Adrenal gland (tissue), 5 donors: ENCODE data around the gene UBE2H.

Experiments used
- POLR2A ChIP-seq, 2 donors: fragments of 450-650 bp; IDR thresholded peaks; one replicate each; pipeline ENCODE4 v1.6.1; 2017; ENCODE audit warnings: antibody characterized with exemption in 2 of 2, mild to moderate bottlenecking in 2 of 2, moderate library complexity in 1 of 2
- TF ChIP-seq, protein P1 (sequence below), 6 experiments: fragments of 450-650 bp in 4 of 6; fragments of 200-600 bp in 2 of 6; sonication (generic) in 1 of 6; IDR thresholded peaks; 1 replicate in 5 of 6; 2 replicates in 1 of 6; pipeline versions ENCODE4 v1.5.1 to v1.8.0; 2016 to 2021; ENCODE audit warnings: antibody characterized with exemption in 6 of 6, mild to moderate bottlenecking in 2 of 6, moderate library complexity in 1 of 6
- donor health status: DM: no; HTN: no; CAD: no.

DNA sequence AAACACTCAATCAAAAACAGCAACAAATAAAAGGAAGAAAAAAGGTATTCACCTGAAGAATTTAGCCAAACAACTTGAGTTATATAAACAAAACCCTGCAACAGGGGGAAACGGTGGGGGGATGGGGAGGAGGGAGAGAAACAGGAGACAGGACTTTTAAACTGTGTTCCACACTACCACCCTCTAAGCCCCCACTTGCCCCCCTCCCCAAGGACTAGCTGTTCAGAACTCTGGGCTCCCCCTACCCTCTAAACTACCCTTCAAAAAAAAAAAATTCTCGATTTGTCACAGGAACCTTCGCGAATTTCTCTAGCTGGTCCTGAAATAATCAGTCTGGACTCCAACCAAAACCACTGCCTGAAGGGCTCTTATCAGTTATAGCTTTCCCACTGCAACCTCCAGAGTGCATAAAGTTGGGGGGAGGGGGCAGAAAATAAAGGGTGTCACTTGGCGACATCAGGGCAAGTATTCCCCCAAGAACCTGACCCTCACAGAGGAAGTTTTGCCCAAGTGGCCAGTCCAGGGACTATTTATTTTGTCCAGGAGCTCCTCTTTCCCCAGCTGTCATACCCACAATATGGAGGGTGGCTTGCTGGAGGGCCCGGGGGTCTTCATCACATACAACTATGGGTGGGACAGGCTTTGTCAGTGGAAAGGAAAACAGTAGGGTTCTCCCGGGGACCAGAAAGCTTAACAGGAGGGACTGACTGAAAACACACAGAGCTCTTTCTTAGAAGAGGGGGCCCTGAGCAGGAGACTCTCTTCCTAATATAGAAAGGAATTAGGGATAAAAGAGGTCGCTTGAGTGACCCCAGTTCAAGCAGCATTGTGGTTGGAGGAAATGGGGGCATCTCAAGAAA is 1.3 kb downstream of the UBE2H start:
- TF ChIP-seq, protein P1, sequence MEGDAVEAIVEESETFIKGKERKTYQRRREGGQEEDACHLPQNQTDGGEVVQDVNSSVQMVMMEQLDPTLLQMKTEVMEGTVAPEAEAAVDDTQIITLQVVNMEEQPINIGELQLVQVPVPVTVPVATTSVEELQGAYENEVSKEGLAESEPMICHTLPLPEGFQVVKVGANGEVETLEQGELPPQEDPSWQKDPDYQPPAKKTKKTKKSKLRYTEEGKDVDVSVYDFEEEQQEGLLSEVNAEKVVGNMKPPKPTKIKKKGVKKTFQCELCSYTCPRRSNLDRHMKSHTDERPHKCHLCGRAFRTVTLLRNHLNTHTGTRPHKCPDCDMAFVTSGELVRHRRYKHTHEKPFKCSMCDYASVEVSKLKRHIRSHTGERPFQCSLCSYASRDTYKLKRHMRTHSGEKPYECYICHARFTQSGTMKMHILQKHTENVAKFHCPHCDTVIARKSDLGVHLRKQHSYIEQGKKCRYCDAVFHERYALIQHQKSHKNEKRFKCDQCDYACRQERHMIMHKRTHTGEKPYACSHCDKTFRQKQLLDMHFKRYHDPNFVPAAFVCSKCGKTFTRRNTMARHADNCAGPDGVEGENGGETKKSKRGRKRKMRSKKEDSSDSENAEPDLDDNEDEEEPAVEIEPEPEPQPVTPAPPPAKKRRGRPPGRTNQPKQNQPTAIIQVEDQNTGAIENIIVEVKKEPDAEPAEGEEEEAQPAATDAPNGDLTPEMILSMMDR (IDR thresholded peaks at IDR 0.05): peak in 3 of 6 experiments; percentile 8 to 35 (median 22)
- peak in 1 of 2 donors; percentile 35 for TF ChIP-seq POLR2A (IDR thresholded peaks at IDR 0.05)
